Mesothelial cell of epicardium (in vitro differentiated cells): ENCODE data around the gene NFIB. TPM values are rescaled to one million over a fixed set of nuclear protein-coding genes. Genes with fewer than 3 reads are reported as not detected.

Source experiments
- DNase-seq, 2 experiments: peaks; one replicate each; pipeline ENCODE4 v3.0.0; 2021; ENCODE audit warnings: low spot score in 2 of 2; ENCODE audit not compliant: unreplicated experiment in 2 of 2
- H3K27ac Mint-ChIP-seq: 2 replicates; pipeline ENCODE4 v1.8.0; 2021; ENCODE audit warnings: mixed read lengths
- H3K27me3 Mint-ChIP-seq: 2 replicates; pipeline ENCODE4 v1.8.0; 2021; ENCODE audit warnings: low read depth, mixed read lengths
- H3K36me3 Mint-ChIP-seq: 2 replicates; pipeline ENCODE4 v1.8.0; 2021; ENCODE audit warnings: mixed read lengths
- H3K4me1 Mint-ChIP-seq: 2 replicates; pipeline ENCODE4 v1.8.0; 2021; ENCODE audit warnings: mixed read lengths
- H3K4me3 Mint-ChIP-seq: 2 replicates; pipeline ENCODE4 v1.8.0; 2021; ENCODE audit warnings: mild to moderate bottlenecking, moderate library complexity, mixed read lengths
- H3K9me3 Mint-ChIP-seq: 2 replicates; pipeline ENCODE4 v1.8.0; 2021; ENCODE audit warnings: mixed read lengths
- total RNA-seq: library from RNA; stranded (reverse); gene quantifications from 3 replicates; pipeline ENCODE4 v1.2.1, GENCODE V29; 2021
- TF ChIP-seq, protein P1 (sequence below): fragments of 200-600 bp; sonication (generic); IDR thresholded peaks from one replicate; pipeline ENCODE4 v1.5.0; 2021; ENCODE audit warnings: antibody characterized with exemption; ENCODE audit not compliant: unreplicated experiment

NFIB gene
- total RNA-seq, 1 donor from 2014 or later: 230 TPM

DNA sequence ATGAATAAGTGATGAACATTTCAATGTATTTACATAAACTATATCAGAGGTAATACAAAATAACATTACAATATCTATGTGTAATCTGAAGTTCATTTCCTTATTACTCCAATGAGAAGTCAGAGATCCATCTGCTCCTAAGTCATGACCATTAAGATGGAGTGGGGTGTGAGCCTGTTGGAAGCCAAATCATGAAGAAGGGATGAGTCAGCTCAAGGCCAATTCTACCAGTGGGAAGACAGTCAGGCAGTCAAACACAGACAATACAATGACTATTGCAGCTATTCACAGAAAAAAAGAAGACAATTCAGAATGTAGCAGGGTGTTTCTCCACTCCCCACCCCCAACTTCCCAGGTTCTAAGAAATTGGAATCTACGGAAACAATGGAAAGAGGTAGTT lies 155.0 kb downstream of the NFIB start:
- H3K27me3 Mint-ChIP-seq: no peaks in the 10 kb centered on the region
- H3K9me3 Mint-ChIP-seq: peaks cover 3% of the 10 kb centered on the region
- no peak overlapping the region for H3K27ac Mint-ChIP-seq
- no peak overlapping the region for H3K4me3 Mint-ChIP-seq
- peaks cover 29% of the 10 kb centered on the region for H3K4me1 Mint-ChIP-seq
- DNase-seq: no peak
- peaks cover 10% of the 10 kb centered on the region for H3K36me3 Mint-ChIP-seq
- TF ChIP-seq, protein P1, sequence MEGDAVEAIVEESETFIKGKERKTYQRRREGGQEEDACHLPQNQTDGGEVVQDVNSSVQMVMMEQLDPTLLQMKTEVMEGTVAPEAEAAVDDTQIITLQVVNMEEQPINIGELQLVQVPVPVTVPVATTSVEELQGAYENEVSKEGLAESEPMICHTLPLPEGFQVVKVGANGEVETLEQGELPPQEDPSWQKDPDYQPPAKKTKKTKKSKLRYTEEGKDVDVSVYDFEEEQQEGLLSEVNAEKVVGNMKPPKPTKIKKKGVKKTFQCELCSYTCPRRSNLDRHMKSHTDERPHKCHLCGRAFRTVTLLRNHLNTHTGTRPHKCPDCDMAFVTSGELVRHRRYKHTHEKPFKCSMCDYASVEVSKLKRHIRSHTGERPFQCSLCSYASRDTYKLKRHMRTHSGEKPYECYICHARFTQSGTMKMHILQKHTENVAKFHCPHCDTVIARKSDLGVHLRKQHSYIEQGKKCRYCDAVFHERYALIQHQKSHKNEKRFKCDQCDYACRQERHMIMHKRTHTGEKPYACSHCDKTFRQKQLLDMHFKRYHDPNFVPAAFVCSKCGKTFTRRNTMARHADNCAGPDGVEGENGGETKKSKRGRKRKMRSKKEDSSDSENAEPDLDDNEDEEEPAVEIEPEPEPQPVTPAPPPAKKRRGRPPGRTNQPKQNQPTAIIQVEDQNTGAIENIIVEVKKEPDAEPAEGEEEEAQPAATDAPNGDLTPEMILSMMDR: no peak

DNA sequence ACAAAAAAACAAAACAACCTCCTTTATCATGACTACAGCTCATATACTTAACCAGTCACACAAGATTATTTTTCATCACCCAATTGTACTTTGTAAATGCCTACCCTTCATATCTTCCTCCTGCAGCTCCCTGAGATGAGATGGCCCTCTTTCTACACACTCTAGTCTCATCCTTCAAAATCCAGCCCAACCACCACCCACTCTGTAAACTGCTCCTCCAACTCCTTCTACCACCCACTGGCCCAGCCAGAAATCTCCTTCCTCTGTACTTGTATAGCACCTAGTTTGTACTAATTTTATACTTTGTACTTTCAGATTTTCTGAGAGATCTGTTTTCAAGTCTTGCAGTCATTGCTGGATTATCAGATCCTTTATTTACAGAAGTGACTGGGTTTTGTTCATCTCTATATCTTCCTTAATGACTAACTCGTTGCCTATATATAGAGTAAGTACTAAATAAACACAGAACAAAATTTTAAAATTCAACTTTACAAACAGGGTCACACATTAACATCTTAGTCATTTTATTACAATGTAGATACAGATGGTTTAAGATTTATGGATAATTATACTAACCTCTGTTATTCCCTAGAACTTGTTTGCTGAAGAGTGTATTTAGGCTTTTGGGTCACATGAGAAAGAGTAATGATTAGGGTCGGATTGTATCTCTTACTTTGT lies 155.7 kb downstream of the NFIB start:
- peaks cover 33% of the 10 kb centered on the region for H3K4me1 Mint-ChIP-seq
- peak overlapping the region; percentile 20 for H3K27ac Mint-ChIP-seq
- H3K4me3 Mint-ChIP-seq: no peak overlapping the region
- H3K27me3 Mint-ChIP-seq: no peaks in the 10 kb centered on the region
- TF ChIP-seq, protein P1: no peak
- H3K36me3 Mint-ChIP-seq: peaks cover 10% of the 10 kb centered on the region
- H3K9me3 Mint-ChIP-seq: peaks cover 3% of the 10 kb centered on the region
- DNase-seq: no peak

DNA sequence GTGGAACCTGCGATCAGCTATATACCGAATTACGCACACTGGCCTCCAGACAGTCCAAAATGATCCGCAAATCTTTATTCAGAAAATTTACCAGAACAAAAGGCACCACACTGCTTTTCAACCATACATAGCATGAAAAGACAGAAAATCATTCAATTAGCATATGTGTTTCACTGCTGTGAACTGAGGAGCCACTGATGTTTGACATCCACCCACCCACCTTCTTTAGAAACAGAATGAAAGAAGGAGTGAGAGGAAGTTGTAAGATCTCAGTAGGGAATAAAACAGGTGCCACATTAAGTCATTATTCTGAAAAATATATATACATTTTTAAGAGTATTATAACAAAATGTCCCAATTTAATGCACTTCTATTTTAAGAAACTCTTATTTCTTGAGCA lies 156.8 kb downstream of the NFIB start:
- no peak for DNase-seq

DNA sequence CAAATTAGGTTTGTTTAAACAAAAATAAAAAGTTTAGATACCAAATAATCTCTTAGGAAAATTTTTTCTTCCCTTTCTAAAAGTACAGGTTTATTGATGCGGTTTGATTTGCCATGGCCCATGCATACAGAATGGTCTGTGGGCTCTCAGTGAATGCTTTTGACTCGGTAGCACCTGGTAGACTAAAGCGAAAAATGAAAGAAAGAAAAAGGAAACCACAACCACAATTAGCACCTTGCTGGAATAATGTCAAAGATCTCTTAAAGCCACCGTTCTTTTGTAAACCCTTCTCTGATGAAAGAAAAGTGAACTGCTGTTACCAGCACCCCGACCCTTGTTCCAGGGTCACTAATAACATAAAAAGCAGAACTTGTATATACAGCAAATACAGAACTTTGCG lies 157.9 kb downstream of the NFIB start:
- Mint-ChIP-seq H3K36me3 (peaks cover 14% of the 10 kb centered on the region), H3K4me3 (no peak overlapping the region), H3K4me1 (peaks cover 44% of the 10 kb centered on the region), H3K27ac (peak overlapping the region; percentile 72), H3K9me3 (peaks cover 3% of the 10 kb centered on the region), H3K27me3 (no peaks in the 10 kb centered on the region)
- TF ChIP-seq, protein P1: no peak
- no peak for DNase-seq

More for the DNA sequence above, 156.8 kb downstream of the NFIB start:
- peaks cover 10% of the 10 kb centered on the region for H3K36me3 Mint-ChIP-seq
- TF ChIP-seq, protein P1: no peak
- H3K4me3 Mint-ChIP-seq: no peak overlapping the region
- H3K4me1 Mint-ChIP-seq: peaks cover 37% of the 10 kb centered on the region
- no peak overlapping the region for H3K27ac Mint-ChIP-seq
- H3K27me3 Mint-ChIP-seq: no peaks in the 10 kb centered on the region
- H3K9me3 Mint-ChIP-seq: peaks cover 3% of the 10 kb centered on the region

DNA sequence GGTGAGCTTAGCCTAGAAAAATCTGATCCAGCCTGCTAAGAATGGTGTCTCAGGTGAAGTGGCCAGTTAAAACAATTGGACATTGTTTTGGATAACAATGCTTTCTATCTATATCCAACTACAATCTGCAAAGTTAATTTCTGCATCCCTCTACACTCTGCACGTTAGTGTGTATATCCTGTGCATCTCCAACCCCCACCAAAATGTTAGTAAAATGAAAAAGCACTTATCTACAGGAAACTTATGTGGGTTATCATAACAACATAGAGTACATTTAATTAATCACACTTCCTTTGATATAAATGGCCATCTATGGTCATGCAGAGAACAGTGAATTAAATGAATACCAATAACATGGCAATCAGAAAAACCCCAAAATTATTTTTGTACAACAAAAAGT lies 158.7 kb downstream of the NFIB start:
- no peaks in the 10 kb centered on the region for H3K27me3 Mint-ChIP-seq
- TF ChIP-seq, protein P1: no peak

DNA sequence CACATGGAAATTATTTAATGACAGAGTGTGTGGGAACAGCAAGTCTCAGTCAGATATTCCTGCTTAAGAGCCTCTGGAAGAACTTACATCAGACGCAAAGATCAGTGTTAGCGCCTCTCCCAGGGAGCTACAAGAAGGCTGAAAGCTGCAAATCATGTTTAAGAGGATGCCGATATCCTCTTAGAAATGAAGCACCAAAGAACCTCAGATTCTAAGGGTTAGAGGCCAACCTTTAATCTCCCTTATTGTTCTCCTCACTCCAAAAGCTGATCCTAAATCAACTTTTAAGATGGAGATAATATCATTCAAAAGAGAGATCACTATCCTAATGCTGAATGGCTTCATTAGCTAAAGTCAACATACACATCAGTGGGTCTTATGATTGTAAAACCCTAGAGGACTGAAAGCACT lies 160.6 kb downstream of the NFIB start:
- Mint-ChIP-seq H3K4me1 (peaks cover 44% of the 10 kb centered on the region), H3K27ac (peak overlapping the region; percentile 19), H3K36me3 (peaks cover 27% of the 10 kb centered on the region), H3K9me3 (peaks cover 3% of the 10 kb centered on the region), H3K4me3 (no peak overlapping the region), H3K27me3 (no peaks in the 10 kb centered on the region)
- TF ChIP-seq, protein P1: no peak
- no peak for DNase-seq

More for the DNA sequence above, 158.7 kb downstream of the NFIB start:
- H3K27ac Mint-ChIP-seq: no peak overlapping the region
- H3K36me3 Mint-ChIP-seq: peaks cover 18% of the 10 kb centered on the region
- no peak overlapping the region for H3K4me3 Mint-ChIP-seq
- peaks cover 3% of the 10 kb centered on the region for H3K9me3 Mint-ChIP-seq
- DNase-seq: no peak
- peaks cover 44% of the 10 kb centered on the region for H3K4me1 Mint-ChIP-seq
